HG03520 (cell line): ENCODE data around the gene TAAR6.
A peak's percentile ranks its signal among the peaks of the same experiment; 100 is the strongest.
"Not testable (repeated sequence)": the region's sequence is repeated elsewhere in the genome, so short reads cannot be mapped to it uniquely, and the experiment has no call there.

Experiments
- ATAC-seq: cut with Tn5 transposase; IDR thresholded peaks from one replicate; pipeline ENCODE4 v1.9.1; 2021; ENCODE audit warnings: mild to moderate bottlenecking, moderate library complexity; ENCODE audit not compliant: unreplicated experiment

Gene TAAR6

DNA sequence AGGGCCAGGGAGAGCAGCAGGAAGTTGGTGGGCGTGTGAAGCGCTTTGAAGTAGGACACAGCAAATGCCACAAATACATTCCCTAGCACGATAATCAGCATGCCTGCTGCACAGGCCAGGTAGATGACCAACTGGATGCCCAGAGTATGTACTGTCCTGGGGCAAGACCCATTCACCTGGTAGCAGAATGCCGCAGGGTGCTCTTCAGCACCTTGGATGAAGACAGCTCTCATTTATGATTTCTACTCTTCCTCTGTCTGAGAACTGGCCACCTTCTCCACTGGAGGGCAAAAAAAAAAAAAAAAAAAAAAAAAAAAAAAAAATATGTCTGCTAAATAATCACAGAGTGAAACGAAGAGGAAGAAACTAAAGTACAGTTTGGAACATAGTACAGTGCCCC is 19.3 kb downstream of the TAAR6 start, which contains the start of gene TAAR5:
TAAR5 (minus strand) TSS at position 288 of the 400 bp plus-strand sequence; CDS start at position 233, 55 bp downstream.
- ATAC-seq, result no peak

DNA sequence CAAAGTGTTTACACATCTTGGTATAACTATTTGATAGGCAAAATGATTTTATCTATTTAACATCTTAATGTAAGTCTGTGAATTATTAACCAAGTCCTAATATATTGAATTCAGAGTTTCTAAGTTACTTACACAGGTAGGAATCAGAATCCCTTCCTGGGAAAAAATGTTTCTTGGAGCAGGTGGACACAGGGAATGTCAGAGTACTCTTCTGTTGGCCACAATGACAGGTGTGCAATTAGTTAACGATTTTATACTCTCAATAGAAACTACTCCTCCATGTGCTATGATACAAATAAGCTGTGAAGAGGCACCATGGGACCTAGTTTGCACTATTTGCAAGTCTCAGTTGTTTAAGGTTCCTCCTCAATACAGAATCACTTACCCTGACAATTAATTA is 20.2 kb downstream of the TAAR6 start:
- no peak for ATAC-seq

DNA sequence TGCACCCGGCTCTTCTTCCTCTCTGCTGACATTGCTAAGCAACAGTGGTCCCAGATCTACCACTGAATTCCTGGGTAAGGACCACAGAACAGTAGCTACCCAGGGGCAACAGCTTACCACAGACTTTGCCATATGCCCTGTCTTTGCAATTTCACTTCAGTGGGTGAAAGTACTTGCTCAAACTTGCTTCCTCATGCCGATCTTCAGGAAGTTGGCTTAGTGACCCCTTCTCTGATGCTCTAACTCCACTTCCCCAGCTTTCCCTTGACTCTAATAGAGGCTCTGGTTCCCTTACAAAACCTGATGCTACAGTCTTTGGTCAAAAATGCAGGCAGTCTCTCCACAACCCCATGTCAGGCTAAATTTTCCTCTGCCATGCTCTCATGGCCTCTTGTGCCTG is 22.7 kb downstream of the TAAR6 start:
- ATAC-seq, result no peak

DNA sequence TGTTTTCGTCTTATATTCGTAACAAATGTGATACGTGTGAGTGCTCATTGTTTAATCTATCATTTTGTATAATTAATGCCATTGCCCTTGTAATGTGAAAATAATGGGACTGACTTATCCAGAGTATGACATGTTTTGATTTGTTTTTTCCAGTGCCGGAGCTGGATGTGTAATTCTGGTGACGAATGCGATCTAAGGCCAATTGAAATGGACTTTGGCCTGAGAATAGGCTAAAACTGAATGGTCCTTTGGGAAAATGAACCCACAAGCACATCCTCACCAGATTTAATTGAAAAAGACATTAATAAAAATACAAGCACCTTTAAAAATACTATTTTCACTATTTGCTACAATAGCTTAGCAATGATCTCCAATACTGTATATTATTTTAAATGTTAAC is 26.1 kb downstream of the TAAR6 start:
- ATAC-seq, result no peak

DNA sequence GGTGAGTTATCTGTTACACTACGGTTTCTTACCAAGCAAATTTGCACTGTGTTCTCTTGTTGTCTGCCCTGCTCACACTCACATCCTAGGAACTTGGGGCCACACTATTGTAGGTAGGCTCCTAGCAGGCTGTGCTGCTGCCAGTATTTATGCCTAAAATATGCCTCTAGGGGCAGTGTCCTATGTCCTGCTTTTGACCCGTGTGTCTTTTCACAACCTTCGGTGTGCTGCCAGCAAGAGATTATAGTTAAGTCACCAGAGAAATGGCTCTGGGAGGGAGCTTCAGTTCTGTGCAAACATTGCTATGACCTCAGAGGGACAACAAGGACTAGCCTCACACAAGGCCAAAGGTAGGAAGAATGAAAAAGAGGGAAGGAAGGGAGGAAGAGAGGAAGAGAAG is 28.4 kb downstream of the TAAR6 start:
- peak; percentile 60 for ATAC-seq

DNA sequence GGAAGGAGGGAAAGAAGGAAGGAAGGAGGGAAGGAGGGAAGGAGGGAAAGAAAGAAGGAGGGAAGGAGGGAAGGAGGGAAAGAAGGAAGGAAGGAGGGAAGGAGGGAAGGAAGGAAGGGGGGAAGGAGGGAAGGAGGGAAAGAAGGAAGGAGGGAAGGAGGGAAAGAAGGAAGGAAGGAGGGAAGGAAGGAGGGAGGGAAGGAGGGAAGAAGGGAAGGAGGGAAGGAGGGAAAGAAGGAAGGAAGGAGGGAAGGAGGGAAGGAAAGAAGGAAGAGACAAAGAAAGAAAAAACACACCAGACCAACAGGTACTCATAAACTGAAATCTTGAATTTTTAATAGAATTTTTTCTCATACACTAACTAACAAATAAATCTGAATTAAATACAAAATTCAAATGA is 30.8 kb downstream of the TAAR6 start:
- ATAC-seq, result not testable (repeated sequence)

DNA sequence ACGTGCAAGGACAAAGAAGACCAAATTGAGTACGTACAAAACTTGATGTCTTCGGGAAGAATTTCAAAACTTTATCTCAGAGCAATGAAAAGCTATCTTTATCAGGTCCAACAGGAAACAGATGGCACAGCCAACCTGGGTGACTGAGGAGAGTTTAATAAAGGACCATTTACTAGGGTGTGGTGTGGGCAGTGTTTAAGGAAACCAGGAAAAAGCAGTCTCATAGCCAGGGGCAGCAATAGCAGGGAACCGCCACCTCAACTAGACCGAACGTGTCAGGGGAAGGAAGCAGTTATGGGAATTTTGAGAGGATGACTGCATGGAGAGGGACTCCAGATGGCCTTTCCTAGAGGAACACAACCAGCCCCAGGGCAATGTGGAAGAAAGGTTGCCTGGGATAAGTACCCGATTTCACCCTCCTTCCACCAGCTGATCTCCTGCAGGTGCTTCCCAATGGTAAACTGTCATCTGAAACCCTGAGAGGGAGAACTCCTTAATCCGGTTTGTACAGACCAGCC is 34.6 kb downstream of the TAAR6 start:
- no peak for ATAC-seq

DNA sequence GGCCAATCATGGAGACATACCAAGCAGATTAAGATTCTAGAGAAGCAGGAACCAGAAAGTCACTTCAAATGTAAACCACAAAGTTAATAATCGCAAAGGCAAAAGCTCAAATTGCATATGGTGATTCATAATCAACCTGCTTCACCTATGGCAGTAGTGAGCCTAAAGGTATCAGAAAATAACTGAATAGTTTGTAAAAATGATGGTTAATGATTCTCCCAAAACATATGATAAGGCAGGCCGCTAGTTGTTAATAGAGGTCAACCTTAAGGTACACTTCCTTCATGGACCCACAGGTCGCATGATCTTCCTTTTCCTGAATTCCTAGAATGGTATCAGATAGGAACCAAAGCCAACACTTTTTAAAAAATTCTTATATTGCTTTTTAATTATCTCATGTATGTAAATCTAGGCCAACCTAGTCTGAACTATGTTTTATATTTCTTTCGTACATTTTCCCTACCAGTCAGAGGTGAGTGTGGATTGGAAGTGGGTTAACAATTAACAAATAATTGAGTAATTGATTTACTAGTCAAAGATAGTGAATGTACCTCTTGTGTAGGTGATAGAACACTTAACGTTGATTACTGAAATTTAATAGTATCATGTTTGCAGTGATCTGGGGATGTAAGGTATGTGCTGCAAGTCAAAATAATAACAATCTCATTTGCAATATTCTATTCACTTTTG is 37.6 kb downstream of the TAAR6 start:
- ATAC-seq, result no peak

DNA sequence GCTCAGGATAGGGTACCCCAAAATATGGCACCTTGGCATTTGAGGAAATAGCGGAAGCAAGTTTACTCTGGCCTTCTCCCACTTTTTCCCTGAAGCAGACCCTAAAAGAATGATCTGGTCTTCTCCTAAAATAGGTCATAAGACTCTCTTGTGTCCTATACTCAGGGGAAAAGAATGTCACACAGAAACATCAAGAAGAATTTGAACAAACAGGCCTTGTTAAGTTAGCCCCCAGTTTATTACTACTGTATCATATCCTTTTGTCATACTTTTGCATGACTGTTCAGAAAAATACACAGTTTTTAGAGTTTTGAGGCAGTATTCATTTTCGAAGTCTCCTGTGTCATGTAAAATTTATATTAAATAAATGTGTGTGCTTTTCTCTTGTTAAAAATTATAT is 41.5 kb downstream of the TAAR6 start:
- ATAC-seq, result no peak

DNA sequence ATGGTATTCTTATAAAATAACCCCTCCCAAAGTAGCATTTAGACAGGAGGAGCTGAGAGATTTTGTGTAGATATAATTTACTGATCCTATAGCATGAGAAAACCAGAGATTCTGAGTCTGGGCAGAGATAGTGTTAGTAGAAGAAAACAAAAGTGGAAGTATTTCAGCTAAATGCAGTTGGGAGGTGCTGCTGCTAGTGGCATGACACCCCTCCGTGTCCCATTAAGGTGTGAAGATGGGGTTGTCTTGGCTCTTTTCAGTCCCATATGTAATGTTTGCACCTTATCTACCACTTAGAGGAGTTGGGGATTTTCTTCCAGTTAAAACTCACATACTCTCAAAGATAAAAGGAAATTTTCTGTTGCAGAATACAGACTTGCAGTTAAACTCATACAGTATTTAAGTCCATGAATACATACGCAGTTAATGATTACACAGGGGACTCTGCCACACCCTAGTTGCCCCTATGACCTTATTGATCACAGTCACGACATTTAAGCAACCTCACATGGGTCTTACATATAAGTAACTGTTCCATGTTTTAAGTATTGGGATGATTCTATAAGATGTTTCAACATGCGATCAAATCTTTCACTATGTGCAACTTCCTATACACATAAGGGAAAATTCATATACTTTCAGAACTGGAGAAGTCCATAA is 42.5 kb downstream of the TAAR6 start:
- ATAC-seq, result no peak

DNA sequence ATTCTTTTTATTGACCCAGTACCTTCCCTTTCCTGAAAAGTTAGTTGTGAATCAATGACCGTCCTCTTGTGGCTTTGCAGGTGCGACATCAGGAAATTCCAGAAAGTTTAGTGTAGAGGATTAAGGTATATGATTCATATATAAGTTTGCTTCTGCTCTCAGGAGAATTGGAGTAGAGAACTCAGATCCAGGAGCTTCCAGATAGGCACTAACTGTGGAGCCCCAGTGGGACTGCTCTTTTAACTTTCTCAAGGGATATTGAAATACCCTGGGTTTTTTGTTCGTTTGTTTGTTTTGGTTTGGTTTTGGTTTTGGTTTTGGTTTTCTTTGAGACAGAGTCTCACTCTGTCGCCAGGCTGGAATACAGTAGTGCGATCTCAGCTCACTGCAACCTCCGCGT is 44.4 kb downstream of the TAAR6 start:
- peak; percentile 48 for ATAC-seq

DNA sequence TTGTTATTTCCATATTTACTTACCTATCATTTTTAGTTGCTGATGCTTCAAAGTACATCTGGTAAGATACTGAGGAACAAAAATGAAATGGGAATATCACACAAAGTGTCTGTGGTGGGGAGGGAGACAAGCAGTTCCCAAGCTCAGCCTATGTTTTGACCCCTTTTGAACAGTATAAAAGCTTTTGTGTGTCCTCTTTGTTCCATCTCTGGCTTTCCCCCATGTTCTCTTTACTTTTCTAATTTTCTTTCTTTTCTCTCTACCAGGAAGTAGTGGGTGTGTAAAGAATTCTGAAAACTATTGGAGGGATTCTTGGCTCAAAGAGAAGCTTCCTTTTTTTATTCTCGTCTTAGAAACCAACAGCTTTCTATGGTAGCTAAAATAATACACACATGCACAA is 46.6 kb downstream of the TAAR6 start:
- ATAC-seq, result no peak
